ENCODE data around the gene PRH1.

PRH1 gene

GRCh38 chr12:10884086-10884725 lies at the start of gene PRH1:
Gene PRH1, minus strand, starts transcription at chr12:10884255. Its CDS starts 38 bp downstream, at chr12:10884217.
- no peak for DNase-seq (ENCODE audit: low read depth in 2 of 2)

- no peak for DNase-seq (ENCODE audit: low read depth in 2 of 2)
These were observed 44.8 kb upstream of the PRH1 start, which contains the start of gene PRH2 for GRCh38 chr12:10928746-10929286. Gene PRH2, plus strand, starts transcription at chr12:10929236. Its CDS starts 38 bp downstream, at chr12:10929274.

GRCh38 chr12:10926269-10926668 lies 42.2 kb upstream of the PRH1 start:
- no peak for DNase-seq (ENCODE audit: low read depth in 2 of 2)

- no peak for DNase-seq (ENCODE audit: low read depth in 2 of 2)
These were observed 35.8 kb upstream of the PRH1 start for GRCh38 chr12:10919809-10920208.

GRCh38 chr12:10910380-10910779 lies 26.3 kb upstream of the PRH1 start:
- DNase-seq (ENCODE audit: low read depth in 2 of 2), result no peak

- no peak for DNase-seq (ENCODE audit: low read depth in 2 of 2)
These were observed 25.4 kb upstream of the PRH1 start, which contains the start of gene TAS2R13 for GRCh38 chr12:10909462-10909861. Gene TAS2R13, minus strand, starts transcription at chr12:10909562. Its CDS starts 264 bp downstream, at chr12:10909298.

GRCh38 chr12:10904686-10905085 lies 20.6 kb upstream of the PRH1 start:
- no peak for DNase-seq (ENCODE audit: low read depth in 2 of 2)

GRCh38 chr12:10901427-10901826 lies 17.4 kb upstream of the PRH1 start:
- no peak for DNase-seq (ENCODE audit: low read depth in 2 of 2)

- no peak for DNase-seq (ENCODE audit: low read depth in 2 of 2)
These were observed 16.9 kb upstream of the PRH1 start for GRCh38 chr12:10900972-10901371.

- no peak for DNase-seq (ENCODE audit: low read depth in 2 of 2)
These were observed 16.5 kb upstream of the PRH1 start for GRCh38 chr12:10900530-10900929.

- DNase-seq (ENCODE audit: low read depth in 2 of 2), result no peak
These were observed 12.8 kb upstream of the PRH1 start for GRCh38 chr12:10896854-10897253.

GRCh38 chr12:10891937-10892336 lies 7.9 kb upstream of the PRH1 start:
- DNase-seq (ENCODE audit: low read depth in 2 of 2), result no peak

GRCh38 chr12:10889226-10889625 lies 5.2 kb upstream of the PRH1 start:
- DNase-seq (ENCODE audit: low read depth in 2 of 2), result no peak

- no peak for DNase-seq (ENCODE audit: low read depth in 2 of 2)
These were observed 10.7 kb downstream of the PRH1 start for GRCh38 chr12:10873378-10873777.

GRCh38 chr12:10867381-10867780 lies 16.7 kb downstream of the PRH1 start:
- no peak for DNase-seq (ENCODE audit: low read depth in 2 of 2)

GRCh38 chr12:10863512-10864218 lies 20.4 kb downstream of the PRH1 start:
- DNase-seq (ENCODE audit: low read depth in 2 of 2), result no peak

- no peak for DNase-seq (ENCODE audit: low read depth in 2 of 2)
These were observed 22.7 kb downstream of the PRH1 start for GRCh38 chr12:10861366-10861765.

- DNase-seq (ENCODE audit: low read depth in 2 of 2), result no peak
These were observed 28.2 kb downstream of the PRH1 start for GRCh38 chr12:10855807-10856206.

GRCh38 chr12:10853776-10854175 lies 30.3 kb downstream of the PRH1 start:
- no peak for DNase-seq (ENCODE audit: low read depth in 2 of 2)

GRCh38 chr12:10851243-10851858 lies 32.7 kb downstream of the PRH1 start:
- no peak for DNase-seq (ENCODE audit: low read depth in 2 of 2)

GRCh38 chr12:10849425-10849878 lies 34.6 kb downstream of the PRH1 start, which contains the start of gene PRR4:
Gene PRR4, minus strand, starts transcription at chr12:10849475. Its CDS starts 38 bp downstream, at chr12:10849437.
- DNase-seq (ENCODE audit: low read depth in 2 of 2), result no peak

- DNase-seq (ENCODE audit: low read depth in 2 of 2), result no peak
These were observed 36.3 kb downstream of the PRH1 start for GRCh38 chr12:10847744-10848143.

Data from stimulated activated CD4-positive, alpha-beta T cell treated with anti-CD3 and anti-CD28 coated beads, Interleukin-1b, Interleukin-23, amount 100 ng/mL, for 1 hour (primary cell).